HG02884 (cell line): ENCODE measurements around the gene CLDN5.

Source experiments
- ATAC-seq: cut with Tn5 transposase; IDR thresholded peaks from one replicate; pipeline ENCODE4 v1.9.1; 2021; ENCODE audit warnings: mild to moderate bottlenecking, moderate library complexity; ENCODE audit not compliant: unreplicated experiment

CLDN5 gene

DNA sequence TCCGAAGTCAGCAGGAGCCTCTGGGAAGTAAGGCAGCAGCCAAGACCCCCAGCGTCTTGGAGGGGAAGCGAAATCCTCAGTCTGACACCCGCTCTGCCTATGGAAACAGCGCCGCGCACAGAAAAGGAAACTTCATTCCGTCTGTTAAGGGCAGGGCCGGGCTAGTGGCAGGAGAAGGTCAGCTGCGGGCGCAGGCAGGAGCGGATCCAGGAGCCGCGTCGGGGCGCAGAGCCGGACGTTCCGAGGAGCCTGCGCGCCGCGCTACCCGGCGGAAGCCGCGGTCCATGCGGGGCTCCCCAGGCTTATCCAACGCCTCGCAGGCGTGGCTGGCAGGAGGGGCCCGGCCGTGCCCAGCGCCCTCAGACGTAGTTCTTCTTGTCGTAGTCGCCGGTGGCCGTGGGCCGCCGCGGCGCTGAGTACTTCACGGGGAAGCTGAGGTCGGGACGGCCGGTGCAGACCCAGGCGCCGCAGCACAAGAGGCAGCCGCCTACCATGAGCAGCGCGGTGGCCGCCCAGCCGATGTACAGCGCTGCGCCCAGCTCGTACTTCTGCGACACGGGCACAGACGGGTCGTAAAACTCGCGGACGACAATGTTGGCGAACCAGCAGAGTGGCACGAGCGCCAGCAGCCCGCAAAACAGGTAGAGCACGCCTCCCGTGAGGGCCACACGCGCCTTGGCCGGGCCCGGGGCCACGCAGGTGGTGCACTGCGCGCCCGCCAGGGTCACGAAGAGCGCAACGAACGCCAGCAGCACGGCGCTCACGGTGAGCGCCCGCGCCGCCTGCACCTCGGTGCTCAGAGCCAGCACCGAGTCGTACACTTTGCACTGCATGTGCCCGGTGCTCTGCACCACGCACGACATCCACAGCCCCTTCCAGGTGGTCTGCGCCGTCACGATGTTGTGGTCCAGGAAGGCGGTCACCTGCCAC, 705 bp downstream of the CLDN5 start:
- no peak for ATAC-seq

DNA sequence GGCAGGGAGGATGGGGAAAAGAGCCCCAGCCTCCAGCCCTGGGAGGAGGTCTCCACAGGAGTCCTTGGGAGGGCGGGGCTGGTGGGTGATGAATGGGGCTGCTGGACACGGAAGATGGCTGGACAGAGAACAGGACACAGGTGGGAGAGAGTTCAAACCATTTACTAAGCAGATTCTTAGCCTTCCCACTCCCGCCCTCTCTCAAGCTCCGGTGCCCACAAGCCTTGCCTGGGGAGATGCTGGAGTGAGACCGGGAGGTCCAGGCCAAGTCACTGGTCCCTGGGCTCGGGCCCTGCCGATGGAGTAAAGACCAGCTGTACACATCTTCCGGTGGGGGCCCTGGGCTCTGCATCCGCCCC, 1.4 kb downstream of the CLDN5 start:
- no peak for ATAC-seq

DNA sequence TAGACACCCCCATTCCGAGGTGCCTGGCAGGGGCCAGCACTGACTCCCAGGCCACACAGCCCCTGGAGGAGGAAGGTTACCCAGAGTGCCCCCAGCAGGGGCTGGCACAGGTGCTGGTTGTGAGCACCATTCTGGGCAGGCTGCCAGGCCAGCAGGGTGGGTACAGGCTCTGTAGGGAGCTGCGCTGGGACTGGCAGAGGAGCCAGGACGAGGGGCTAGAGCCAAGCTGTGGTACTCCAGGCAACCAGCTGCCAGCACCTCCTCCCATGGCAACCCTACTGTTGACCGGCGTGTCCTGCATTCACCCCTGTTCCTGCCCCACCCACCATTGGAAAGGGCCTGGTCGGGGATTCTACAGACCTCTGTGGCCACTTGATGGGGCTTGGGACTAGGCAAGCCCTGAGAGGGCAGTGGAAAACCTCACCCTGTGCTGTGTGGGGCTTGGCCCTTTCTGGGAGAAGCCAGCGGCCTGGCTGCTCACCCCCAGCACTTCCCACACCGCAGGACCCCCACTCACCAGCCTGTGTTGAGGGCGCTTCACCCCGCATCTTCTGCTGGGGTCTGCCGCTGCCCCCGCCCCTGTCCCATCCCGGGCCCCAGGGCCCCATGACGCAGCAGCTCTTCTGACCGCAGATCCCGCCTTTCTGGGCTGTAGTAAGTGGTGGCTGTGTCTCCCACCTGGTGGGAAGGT, 1.9 kb downstream of the CLDN5 start:
- ATAC-seq, result no peak

DNA sequence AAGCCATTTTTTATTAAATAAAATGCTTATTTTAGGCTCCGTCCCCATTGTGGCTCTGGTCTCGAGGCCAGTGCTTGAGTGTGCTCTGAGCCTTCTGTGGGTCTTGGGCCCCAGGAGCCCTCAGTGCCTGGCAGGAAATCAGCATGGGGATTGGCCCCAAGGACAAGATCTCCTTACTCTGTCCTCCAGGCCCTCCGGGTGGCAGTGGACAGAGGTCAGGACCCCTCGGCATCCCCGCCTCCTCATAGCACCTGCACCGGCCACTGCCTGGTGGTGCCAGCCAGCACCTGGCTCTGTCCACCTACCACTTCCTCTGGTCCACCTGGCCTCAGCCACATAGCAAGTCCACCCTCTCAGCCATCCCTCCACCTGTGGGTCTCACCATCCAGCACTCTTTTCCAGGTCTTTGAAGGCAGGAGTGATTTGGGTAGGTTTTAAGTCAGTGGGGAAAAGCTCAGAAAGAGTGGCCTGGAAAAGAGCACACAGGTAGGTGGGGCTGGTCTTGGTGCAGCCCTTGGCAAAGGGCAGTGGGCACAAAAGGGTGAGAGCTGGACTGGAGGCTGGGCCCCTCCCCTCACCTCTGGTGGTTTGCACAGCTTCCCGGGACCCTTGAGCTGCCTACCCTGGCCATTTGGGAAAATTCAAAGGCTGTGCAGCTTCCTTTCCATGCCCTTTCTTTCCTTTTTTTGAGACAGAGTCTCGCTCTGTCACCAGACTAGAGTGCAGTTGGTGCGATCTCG, 3.5 kb downstream of the CLDN5 start:
- ATAC-seq, result no peak

DNA sequence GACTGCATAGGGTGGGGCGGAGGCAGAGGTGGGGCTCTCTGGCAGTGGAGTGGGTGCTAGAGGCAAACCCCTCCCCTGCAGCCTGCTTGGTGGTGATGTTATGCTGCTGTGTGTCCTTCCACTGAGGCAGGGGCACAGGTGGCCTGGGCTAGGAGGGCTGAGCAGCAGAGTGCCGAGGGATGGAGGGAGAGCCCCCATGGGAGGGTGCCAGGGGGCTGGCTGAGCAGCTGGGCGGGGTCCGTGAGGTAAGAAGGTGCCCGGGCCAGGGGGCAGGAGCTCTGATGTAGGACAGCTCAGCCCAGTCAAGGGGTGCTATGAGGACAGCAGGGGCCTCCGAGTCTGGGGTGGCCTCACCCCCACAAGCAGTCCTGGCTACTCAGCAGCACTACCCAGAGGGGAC, 4.2 kb downstream of the CLDN5 start:
- no peak for ATAC-seq

DNA sequence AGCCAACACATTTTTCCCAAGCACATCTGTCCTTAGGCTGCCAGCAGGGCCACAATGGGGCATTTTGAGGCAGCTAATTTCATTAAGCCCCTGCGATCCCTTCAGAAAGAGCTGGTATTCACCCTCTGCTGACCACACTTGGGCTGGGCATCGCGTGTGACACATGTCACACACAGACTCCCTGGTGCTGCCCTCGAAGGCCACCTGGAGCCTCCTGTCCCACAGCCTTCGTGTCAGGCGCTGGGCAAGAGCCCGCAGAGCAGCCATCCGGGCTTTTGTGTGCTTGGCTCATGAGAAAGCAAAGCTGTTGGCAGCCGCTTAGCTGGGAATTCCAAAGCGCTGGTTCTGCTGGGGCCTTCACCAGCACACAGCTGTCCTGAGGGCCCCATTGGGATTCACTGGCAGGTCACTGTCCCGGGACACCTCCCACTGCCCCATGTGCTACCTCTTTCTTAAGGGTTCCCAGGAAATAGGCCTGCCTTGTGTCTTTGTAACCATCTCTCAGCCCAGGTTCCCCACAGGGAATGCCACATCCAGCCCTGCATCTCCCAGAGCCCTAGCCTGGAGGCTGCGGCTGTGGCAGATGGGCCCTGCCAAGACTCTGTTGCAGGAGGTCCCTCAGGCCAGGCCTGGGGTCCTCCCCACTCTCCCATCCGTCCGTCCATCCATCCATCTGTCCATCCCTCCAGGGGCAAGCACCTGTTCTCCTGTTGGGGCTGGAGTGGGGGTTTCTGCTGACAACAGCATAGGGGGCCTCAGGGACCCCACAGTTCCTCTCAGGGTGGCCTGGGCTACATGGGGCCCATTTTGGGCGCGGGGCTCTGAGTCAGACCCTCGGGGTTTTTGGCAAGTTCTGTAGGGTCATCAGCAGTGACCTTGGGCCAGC, 4.9 kb downstream of the CLDN5 start:
- ATAC-seq, result no peak

DNA sequence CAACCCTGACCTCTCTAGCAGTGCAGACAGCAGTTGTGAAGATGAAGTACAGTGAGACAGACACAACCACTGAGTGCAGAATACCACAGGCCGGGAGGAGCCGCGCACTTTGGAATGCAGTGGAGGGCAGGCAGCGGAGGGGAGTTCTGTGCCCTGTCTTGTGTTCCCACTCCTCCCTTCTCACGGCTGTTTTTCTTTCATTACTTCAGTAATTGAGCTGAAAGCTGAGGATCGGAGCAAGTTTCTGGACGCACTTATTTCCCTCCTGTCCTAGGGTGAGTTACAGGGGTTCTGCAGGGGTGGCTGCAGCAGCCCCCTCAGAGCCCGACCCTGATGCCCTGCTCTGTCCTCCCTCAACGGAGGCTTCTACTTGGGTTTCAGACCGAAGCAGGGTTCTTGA, 5.6 kb downstream of the CLDN5 start:
- ATAC-seq, result no peak

DNA sequence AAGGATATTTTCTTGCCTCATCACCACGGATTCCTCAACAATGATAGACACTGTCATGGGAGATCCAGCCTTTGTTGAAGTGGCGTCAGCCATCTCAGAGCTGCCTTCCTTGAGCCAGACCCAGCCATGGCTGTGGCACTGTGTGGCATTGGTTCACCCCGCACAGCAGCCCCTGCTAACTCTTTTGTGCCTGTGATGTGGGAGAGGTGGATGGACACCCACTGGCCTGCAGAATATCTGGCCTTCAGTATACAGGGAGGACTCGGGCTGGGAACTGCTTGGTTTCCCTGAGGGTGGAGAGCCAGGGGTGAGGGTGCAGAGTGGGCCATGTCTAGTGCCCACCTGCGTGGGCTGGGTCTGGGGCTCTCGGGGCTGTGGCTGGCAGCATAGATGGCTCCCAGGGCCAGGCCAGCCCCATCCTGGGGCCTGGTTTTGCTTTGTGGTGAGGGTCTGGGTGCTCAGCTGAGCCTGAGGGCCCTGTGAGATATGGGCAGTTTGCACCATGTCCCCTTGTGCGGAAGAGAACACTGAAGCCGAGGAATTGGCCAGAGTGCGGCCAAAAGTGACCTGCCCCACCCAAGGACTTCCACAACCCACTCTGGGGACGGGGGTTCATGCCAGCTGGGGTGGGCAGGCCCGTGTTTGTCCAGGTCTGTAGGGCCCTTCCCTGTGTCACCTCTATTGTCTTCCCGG, 6.1 kb downstream of the CLDN5 start:
- no peak for ATAC-seq

DNA sequence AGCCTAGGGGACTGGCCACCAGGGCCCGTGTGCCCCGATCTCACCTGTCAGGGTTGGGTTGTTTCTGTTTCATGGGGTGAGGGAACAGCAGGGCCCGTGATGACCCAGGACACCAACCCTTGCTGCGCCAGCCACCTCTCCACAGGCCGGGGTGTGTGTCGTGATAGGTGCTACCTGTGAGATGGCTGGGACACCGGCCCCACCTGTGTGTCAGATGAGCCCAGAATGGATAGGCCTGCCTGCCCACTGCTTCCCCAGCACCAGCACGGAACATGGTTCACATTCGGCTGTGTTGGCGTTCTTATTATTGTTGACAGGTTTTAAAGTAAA, 7.1 kb downstream of the CLDN5 start:
- ATAC-seq, result no peak

DNA sequence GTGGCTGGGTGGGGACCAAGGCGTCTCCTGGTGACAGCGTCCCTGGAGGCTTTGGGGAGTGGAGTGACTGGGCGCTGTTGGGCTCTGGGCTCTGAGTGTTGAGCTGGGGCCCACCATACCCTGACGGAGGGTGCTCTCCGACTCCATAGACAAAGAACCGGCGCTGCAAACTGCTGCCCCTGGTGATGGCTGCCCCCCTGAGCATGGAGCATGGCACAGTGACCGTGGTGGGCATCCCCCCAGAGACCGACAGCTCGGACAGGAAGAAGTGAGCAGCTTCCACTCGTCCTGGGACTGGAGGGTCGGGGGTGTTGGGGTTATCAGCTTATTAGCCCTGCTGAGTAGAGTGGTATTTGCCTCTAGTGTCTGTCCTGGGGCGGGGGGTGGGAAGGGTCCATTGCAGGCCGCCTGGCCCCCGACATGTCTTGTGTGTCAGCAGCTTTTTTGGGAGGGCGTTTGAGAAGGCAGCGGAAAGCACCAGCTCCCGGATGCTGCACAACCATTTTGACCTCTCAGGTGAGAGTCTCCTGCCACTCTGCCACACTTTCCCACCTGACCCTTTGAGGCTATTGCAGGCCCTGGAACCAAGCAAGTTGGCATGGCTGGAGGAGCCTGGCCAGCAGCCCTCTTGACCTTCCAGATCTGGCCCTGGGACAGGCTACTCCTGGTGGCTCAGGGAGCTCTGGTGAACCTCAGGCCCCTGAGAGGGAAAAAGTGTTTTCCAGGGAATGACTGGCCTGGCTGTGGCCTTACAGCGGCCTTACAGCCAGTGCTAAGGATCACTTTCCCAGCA, 7.6 kb downstream of the CLDN5 start:
- ATAC-seq, result no peak

DNA sequence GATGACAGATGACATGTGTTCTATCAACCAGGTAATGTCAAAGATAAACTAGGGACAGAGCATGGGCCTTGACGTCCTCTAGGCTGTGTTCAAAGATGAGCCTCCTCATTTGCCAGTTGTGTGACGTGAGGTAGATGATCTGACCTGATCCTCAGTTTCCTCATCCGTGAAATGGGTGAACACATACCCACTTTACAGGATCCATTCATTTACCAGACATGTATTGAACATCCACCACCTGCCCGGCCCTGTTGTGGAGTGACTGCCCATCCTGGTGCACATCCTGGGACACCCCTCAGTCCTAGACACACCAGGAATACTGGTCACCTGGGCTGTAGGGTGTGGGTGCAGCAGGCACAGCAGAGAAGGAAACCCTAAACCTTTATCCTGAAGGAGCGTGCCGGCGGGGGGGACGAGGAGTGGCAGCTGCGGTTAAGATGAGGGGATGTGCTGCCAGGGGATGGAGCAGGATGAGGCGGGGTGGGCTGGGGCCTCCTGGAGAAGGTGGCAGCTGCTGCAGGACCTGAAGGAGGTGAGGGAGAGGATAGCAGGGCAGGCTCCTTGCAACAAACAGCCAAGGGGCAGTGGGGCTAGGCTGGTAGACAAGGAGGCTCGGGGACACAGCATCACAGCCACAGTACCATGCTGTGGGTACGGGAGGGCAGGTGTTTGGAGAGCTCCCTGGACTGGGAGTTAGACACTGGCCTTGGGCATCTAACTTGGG, 8.4 kb downstream of the CLDN5 start:
- ATAC-seq, result no peak

DNA sequence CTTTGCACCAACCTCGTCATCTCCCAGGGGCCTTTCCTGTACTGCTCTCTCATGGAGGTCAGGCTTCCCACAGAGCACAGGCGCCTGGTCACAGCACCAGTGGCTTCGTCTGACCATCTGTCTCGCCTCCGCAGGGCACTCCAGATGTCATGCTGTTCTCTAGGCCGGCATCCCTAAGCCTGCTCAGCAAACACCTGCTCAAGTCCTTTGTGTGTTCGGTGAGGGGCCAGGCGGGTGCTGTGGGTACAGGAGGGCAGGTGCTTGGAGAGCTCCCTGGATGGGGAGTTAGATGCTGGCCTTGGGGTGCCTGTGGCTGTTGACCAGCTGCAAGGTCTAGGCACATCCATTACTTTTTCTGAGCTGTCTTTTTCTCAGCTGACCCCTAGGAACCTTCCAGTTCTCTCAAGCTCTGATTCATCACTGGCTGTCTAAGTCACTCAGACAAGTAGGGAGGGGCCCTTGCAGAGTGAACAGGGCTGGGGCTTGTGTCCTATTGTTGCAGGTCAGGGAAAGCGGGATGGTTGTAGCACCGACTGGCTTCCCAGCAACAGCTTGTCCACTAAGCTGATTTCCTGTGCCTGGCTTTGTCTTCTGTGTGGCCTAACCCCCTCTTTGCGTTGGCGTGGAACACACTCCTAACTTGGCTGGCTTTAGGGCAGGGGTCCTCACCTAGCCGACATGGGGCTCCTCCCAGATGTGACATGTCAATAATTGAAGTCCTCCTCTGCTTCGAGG, 9.2 kb downstream of the CLDN5 start:
- no peak for ATAC-seq

DNA sequence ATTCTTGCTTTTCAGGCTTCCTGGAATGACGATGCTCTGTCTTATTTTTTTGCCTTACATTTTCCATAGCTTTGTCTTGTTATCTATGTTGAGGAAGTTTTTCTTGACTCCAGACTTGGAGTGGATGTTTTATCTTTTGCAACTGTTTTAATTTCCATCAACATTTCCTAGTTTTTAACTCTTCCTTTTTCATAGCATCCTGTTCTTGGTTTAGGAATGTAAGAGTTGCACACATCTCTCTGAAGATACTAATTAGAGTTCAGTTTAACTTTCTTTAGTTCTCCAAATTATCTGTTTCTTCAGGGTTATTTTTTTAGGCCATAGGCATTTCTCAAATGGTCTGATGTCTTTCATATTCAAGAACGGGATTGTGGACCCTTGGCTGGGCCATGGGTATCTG, 10.4 kb downstream of the CLDN5 start:
- no peak for ATAC-seq

DNA sequence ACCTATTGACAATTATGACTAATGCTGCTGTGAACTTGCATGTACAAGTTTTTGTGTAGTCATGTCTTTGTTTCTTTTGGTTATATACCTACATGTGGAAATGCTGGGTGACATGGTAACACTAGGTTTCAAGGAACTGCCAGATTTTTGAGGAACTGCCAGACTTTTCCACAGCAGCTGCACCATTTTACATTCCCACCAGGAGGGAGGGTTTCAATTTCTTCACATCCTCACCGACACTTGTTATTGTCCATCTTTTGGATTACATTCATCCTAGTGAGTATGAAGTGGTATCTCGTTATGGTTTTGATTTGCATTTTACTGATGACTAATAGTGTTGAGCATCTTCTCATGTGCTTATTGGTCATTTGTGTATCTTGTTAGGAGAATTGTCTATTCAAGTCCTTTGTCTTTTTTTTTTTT, 13.3 kb downstream of the CLDN5 start:
- no peak for ATAC-seq

DNA sequence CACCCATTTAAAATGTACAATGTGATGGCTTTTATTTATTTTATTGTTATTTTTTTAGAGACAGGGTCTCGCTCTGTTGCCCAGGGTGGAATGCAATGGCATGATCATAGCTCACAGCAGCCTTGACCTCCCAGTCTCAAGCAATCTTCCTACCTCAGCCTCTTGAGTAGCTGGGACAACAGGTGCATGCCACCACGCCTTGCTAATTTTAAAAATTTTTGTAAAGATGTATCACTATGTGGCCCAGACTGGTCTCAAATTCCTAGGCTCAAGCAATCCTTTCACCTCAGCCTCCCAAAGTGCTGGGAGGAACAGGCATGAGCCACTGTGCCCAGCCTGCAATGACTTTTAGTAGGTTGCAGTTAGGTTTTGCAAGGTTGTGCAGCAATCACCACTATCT, 14.3 kb downstream of the CLDN5 start:
- no peak for ATAC-seq

DNA sequence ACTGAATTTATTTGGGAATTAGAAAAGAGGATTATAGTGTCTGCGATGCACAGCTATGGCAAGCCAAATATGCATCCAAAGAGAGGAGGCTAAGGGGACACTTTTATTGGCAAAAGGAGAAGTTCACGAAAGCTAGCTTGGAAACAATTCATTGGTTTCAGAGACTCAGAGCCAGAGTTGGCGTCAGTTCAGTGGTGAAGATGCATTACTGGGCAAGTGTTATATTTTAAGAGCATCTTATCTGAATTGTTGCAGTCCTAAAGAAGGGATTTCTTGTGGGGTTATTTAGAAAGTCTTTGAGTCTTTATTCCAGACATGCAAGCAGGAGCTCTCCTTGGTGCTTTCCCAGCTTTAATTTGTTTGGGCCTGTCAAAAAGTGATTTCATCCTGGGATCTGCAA, 15.0 kb downstream of the CLDN5 start:
- no peak for ATAC-seq

DNA sequence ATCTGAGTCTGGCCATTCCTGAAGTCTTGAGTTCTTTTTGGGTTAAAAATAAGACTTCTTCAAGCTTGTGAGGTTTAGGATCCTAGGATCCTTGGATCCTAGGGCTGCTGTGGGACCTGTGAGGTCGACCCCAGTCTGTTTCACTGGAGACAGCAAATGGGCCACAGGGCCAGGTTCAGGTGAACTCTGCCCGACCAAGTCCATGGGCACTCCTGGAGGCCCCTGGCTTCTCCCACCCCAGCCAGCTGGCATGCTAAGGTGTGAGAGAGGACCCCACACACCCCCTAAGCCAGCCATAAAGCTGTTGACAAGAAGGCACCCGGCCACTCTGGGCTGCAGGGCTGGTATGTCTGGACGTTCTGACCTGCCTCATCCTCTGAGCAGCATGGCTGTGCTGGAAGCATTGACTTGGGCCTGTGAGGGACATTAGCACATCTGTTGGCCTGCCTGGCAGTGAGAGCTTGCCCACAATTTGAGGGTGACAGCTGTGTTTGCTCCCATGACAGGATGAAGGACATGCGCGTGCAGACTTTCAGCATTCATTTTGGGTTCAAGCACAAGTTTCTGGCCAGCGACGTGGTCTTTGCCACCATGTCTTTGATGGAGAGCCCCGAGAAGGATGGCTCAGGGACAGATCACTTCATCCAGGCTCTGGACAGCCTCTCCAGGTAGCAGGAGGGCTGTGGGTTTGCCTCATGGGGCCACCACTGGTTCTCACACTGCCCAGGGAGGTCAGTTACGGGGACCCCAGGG, 16.0 kb downstream of the CLDN5 start:
- ATAC-seq, result no peak

DNA sequence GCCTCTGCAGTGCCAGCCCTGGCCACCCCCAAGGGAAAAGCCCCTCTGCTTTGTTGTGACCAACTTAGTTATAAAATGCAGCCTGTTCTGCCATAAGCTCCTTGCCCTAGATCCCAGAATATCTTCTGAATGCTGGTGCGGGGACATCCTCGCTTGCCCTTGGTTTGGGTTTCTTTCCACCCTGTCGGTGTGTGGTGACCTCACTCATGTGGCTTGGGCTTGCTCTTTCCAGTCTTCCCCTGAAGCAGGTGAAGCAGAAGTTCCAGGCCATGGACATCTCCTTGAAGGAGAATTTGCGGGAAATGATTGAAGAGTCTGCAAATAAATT, 16.7 kb downstream of the CLDN5 start:
- ATAC-seq, result no peak
